Measurements from ENCODE around the gene EYS.

The EYS gene

GRCh38 chr6:64926051-64926450, 781.0 kb downstream of the EYS start:
- no peak for DNase-seq

DNA sequence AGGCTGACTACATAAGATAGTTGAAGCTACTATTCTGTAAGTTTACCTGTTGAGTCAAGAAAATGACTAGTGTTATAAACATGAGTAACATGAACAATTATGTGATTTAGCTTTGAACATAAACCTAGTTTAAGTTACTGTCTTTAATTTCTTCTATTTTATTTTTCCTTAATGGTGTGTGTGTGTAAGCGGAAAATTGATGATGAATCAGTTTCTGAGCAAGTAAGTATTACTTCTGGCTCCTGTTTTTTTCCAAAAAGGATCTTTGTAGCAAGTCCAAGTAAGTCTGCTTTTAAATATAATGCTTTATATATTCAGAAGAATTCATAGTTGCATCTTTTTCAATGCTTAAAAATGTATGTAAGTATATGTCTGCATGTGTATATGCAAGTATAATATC, 786.8 kb downstream of the EYS start:
- no peak for DNase-seq

- DNase-seq, result no peak
Observed at GRCh38 chr6:64914124-64914523, 792.9 kb downstream of the EYS start.

DNA sequence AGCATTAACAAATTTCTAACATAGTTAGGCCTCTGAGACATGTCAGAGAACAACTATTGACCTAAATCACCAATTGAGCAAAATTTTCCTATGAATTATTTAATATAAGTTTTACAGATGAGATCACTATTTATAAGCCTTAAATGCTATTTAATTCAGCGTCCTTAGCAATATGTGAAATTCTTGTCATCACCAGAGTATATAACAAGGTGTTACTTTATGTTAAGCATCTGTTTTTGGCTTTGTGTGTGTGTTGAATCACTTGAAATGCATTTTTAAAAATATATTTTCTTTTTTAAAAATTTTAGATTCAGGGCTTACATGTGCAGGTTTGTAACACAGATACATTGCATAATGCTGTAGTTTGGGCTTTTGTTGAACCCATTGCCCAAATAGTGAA, 794.1 kb downstream of the EYS start:
- no peak for DNase-seq

- DNase-seq, result no peak
Observed at GRCh38 chr6:64908104-64908503, 798.9 kb downstream of the EYS start.

- DNase-seq, result no peak
Observed at GRCh38 chr6:64904616-64905015, 802.4 kb downstream of the EYS start.

DNA sequence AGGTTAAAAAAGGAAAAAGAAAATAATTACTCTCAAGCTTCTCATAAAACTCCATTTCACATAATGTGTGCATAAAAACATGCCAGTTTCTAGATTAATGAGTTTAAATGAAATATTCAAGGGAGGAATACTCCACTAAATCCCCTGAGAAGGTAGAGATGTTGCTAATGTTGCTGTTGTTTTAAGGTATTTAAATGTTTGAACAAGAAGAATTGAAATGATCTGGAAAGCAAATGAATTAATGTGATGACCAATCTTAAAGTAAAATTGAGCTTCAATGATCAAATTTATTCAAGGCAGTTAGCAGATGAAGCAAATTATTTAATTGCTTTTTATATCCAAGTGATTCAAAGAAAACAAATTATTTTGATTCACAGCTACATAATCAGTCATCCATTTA, 804.4 kb downstream of the EYS start:
- DNase-seq, result no peak

- no peak for DNase-seq
Observed at GRCh38 chr6:64896939-64897338, 810.1 kb downstream of the EYS start.

DNA sequence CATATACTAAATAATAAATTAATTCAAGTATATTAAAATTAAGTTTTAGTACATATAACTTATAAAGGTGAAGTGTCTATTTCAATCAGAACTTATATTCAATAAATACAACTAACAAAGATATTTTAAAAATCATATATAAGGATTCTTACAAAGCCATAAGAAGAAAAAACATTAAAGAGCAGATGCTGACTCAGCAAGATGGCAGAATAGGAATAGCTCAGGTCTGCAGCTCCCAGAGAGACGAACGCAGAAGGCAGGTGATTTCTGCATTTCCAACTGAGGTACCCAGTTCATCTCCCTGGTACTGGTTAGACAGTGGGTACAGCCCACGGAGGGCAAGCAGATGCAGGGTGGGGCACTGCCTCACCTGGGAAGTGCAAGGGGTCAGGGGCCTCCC, 811.1 kb downstream of the EYS start:
- DNase-seq, result no peak

- DNase-seq, result no peak
Observed at GRCh38 chr6:64890609-64891008, 816.4 kb downstream of the EYS start.

DNA sequence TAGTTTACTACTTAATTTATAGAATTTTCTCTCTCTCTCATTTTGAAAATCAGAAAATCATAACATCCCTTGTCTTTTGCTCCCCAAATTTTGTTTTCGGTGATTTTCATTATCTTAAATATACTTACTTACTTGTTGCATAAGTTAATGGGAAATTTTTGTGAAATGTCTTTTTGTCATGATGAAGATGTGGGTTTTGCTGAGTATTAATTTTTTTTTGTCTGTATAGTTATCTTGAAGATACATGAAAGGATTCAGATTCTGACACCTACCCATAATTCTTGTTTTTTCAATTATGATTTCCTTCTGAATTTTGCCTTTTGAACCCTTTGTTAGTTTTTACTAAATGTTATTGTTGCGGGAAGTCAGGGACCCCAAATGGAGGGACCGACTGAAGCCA, 817.9 kb downstream of the EYS start:
- DNase-seq, result no peak

- no peak for DNase-seq
Observed at GRCh38 chr6:64874776-64875175, 832.2 kb downstream of the EYS start.

GRCh38 chr6:64872633-64873032, 834.4 kb downstream of the EYS start:
- DNase-seq, result no peak

DNA sequence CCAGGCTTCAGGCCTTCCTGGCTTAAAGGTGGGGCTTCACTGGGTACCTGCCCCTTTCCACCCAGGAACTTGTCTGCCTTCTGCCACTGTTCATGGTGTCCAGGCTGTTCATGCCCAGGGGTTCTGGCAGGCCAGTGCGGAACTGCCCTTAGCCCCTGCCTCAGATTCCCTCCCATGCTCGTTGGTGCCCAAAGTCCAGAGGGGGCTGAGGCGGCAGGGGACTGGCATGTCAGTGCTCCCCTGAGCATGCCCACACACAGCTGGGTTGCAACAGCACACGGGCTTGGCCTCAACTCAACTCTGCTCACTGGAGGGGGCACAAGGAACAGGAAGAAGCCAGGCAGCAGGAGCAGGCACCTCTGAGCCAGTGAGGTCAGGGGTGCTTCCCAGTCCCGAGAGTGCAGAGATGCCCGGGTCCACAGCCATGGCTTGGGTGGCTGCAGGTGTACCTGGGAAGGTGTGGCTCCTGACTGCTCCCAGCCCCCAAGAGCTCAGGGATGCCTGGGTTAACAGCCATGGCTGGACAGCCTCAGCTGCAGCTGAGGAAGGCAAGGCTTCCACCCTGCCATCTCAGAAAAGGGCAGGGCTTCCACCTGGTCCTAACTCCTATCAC, 845.9 kb downstream of the EYS start:
- no peak for DNase-seq

DNA sequence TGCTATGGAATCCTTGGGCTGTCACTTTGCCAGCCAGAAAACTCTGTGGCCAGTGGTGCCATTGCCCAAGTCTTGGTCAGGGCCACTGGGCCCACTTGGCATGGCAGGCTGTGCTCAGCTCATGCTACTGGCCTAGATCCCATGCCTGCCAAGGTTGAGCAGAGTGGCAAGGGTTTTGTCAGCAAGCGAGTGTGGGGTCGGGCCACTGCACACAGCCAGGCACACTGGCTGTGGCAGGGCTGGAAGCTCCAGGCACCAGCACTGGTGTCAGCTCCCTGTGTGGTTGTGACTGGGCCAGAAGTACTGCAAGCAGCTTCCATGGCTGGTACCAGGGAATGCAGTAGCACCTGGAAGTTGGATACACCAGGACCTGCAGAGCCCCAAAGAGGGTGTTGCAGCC, 846.8 kb downstream of the EYS start:
- DNase-seq, result no peak

DNA sequence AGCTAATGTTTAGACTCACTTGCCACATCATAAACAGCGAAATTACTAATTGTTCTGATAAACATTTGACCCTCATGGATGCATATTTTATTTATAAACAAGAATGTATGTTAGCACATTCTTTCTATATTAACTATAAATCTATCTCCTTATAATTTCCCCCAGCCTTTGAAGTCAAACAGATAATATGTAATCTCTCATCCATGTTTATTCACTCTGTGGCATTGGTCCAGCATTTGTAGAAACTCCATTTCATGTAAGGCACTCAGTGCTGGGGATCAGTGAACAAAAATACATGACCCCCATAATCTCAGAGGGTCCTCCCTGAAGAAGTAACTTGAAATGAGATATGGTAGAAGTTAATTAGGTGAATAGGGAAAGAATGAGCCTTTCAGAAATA, 856.9 kb downstream of the EYS start:
- no peak for DNase-seq

DNA sequence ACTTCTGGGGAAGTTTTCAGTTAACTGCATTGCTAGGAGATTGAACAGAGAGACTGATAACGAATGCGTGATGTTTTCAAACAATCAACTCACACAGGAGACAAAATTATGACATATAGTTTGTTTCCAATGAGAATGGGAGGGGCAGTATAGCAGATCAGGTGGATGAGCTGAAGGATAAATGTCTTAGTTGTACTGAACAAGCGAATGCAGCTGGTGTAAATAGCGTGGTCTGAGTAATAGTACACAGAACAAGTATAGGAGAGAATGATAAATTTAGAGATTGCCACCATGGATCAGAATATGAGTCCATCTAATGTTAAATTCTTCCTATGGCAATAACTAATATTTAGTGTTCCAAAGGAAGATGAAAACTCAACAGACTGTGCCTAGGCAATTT, 858.6 kb downstream of the EYS start:
- no peak for DNase-seq

DNA sequence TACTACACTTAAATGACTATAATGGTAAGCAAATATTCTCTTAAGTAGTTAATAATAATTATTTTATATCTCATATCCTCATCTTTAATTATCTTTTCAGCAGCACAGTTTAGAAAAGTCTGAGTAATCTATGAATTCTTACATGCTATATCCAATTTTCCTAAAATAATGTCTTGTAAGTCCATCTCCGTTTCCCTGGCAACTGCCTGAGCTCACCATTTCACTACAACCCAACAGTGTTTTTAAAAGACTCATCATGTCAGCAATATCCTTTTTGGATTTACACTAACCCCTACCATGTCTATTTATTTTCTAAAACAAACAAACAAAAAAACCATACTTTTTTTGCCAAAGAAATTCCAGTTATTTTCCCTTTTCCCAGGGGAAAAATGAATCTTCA, 859.6 kb downstream of the EYS start:
- DNase-seq, result no peak

- DNase-seq, result peak; percentile 2
Observed at GRCh38 chr6:64838726-64839125, 868.3 kb downstream of the EYS start.

- no peak for DNase-seq
Observed at GRCh38 chr6:64831680-64832079, 875.3 kb downstream of the EYS start.

DNA sequence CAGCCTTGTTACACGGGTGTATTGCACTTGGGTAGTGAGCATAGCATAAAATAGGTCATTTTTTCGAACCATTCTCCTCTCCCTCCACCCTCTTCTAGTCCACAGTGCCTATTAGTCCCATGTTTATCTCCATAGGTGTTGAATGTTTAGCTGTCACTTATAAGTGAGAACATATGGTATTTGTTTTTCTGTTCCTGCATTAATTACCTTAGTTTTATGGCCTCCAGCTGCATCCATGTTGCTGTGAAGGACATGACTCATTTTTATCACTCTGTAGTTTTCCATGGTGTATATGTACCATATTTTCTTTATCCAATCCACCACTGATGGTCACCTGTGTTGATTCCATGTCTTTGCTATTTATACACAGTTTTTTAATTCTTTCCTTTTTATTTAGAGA, 889.5 kb downstream of the EYS start:
- no peak for DNase-seq

- peak; percentile 68 for DNase-seq
Observed at GRCh38 chr6:64815718-64816117, 891.3 kb downstream of the EYS start.

DNA sequence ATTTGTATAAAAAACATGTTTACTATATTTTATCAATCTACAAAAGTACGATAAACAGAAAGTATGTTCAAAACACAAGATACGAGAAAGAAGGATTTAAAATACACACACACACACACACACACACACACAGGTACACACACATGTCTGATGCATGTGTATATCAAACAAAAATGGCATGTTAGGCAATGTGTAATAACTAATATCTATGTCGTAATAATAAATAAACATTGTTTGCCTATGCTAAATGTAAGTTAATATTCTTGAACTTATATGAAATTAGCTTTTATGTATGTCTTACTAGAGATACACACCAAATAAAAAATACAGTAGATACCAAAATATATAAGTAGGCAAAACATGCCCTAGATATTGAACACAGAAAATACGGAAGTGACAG, 894.9 kb downstream of the EYS start:
- DNase-seq, result no peak

GRCh38 chr6:64811119-64811518, 895.9 kb downstream of the EYS start:
- no peak for DNase-seq

DNA sequence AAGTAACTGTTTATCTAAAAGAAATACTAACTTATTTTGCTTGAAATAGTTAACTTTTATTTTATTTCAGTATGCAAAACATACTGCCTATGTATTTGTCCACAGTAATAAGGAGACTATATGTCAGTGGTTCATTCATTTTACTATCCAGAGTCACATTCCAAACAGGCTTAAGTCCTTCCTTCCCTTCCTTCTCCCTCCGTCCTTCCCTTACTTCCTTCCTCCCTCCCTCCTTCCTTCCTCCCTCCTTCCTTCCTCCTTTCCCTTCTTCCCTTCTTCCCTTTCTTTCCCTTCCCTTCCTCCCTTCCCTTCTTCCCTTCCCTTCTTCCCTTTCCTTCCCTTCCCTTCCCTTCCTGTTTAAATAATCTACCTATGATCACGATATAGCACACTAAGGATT, 899.2 kb downstream of the EYS start:
- no peak for DNase-seq

Measured in hematopoietic multipotent progenitor cell treated with erythropoietin and hydrocortisone succinate and interleukin-3 and kit ligand, for 4 days (in vitro differentiated cells).